Stimulated activated CD4-positive, alpha-beta T cell treated with anti-CD3 and anti-CD28 coated beads, Interleukin-4, amount 100 ng/mL, for 24 hours (primary cell): ENCODE results near the gene WDFY2.

ENCODE experiments used
- DNase-seq: peaks from one replicate; pipeline ENCODE4 v3.0.0-alpha.2; 2020

The WDFY2 gene

GRCh38 chr13:51777921-51778320 lies 193.7 kb downstream of the WDFY2 start:
- no peak for DNase-seq

GRCh38 chr13:51778392-51778791 lies 194.1 kb downstream of the WDFY2 start:
- no peak for DNase-seq

- no peak for DNase-seq
Observed at GRCh38 chr13:51780099-51780498, 195.8 kb downstream of the WDFY2 start.

- DNase-seq: peak; percentile 16
Observed at GRCh38 chr13:51781246-51782022, 197.2 kb downstream of the WDFY2 start.

- DNase-seq: no peak
Observed at GRCh38 chr13:51782026-51782710, 197.9 kb downstream of the WDFY2 start.

- DNase-seq: no peak
Observed at GRCh38 chr13:51783428-51784094, 199.3 kb downstream of the WDFY2 start.

- no peak for DNase-seq
Observed at GRCh38 chr13:51784097-51784496, 199.8 kb downstream of the WDFY2 start.

GRCh38 chr13:51785712-51786424 lies 201.6 kb downstream of the WDFY2 start:
- no peak for DNase-seq

- DNase-seq: no peak
Observed at GRCh38 chr13:51786425-51787265, 202.4 kb downstream of the WDFY2 start.

GRCh38 chr13:51793570-51794271 lies 209.5 kb downstream of the WDFY2 start:
- peak; percentile 77 for DNase-seq

- DNase-seq: no peak
Observed at GRCh38 chr13:51794964-51795363, 210.7 kb downstream of the WDFY2 start.

- DNase-seq: no peak
Observed at GRCh38 chr13:51795419-51795818, 211.2 kb downstream of the WDFY2 start.

GRCh38 chr13:51796546-51796945 lies 212.3 kb downstream of the WDFY2 start:
- DNase-seq: no peak

GRCh38 chr13:51797664-51798488 lies 213.6 kb downstream of the WDFY2 start:
- peak; percentile 73 for DNase-seq

- DNase-seq: no peak
Observed at GRCh38 chr13:51799261-51799660, 215.0 kb downstream of the WDFY2 start.

- DNase-seq: no peak
Observed at GRCh38 chr13:51800486-51800885, 216.2 kb downstream of the WDFY2 start.

GRCh38 chr13:51801631-51802099 lies 217.4 kb downstream of the WDFY2 start:
- DNase-seq: no peak

- DNase-seq: no peak
Observed at GRCh38 chr13:51802631-51803418, 218.6 kb downstream of the WDFY2 start.

- peak; percentile 82 for DNase-seq
Observed at GRCh38 chr13:51803422-51804294, 219.4 kb downstream of the WDFY2 start, which contains the start of gene DHRS12. DHRS12 (minus strand) TSS chr13:51804163; CDS start chr13:51799659, 4,504 bp downstream.
